HepG2 (cell line): ENCODE data around the gene NELFB. TPM values are rescaled to one million over a fixed set of nuclear protein-coding genes. Genes with fewer than 3 reads are reported as not detected.

Source experiments
- ATF6 ChIP-seq: sonication (generic); formaldehyde crosslinking; conservative IDR thresholded peaks from 2 replicates; pipeline ENCODE4 v1.4.0; 2020; ENCODE audit warnings: missing genetic modification reagents
- KLF13 ChIP-seq: sonication (generic); formaldehyde crosslinking; IDR thresholded peaks from 2 replicates; pipeline ENCODE4 v1.4.0; 2020; ENCODE audit warnings: mild to moderate bottlenecking, missing genetic modification reagents
- MBNL3 ChIP-seq: fragments of 250-450 bp; sonication (Bioruptor Pico); conservative IDR thresholded peaks from 2 replicates; pipeline ENCODE4 v1.8.0; 2022; ENCODE audit warnings: mild to moderate bottlenecking, inconsistent platforms
- MXI1 ChIP-seq: IDR thresholded peaks from 3 replicates; pipeline ENCODE4 v1.6.1; 2012; ENCODE audit warnings: low read depth, low read length, inconsistent platforms, borderline replicate concordance
- REPIN1 ChIP-seq: sonication (generic); formaldehyde crosslinking; IDR thresholded peaks from 2 replicates; pipeline ENCODE4 v1.8.0; 2022; ENCODE audit warnings: missing genetic modification reagents, low read depth, mild to moderate bottlenecking, borderline replicate concordance
- RORA ChIP-seq: sonication (generic); formaldehyde crosslinking; IDR thresholded peaks from 2 replicates; pipeline ENCODE4 v1.5.0; 2020; ENCODE audit warnings: mild to moderate bottlenecking, missing genetic modification reagents, moderate library complexity
- SATB2 ChIP-seq: sonication (generic); formaldehyde crosslinking; IDR thresholded peaks from 2 replicates; pipeline ENCODE4 v1.5.0; 2020; ENCODE audit warnings: missing genetic modification reagents
- SP2 ChIP-seq: sonication (generic); formaldehyde crosslinking; IDR thresholded peaks from 2 replicates; pipeline ENCODE4 v1.5.1; 2020; ENCODE audit warnings: mild to moderate bottlenecking, missing genetic modification reagents
- TBL1XR1 ChIP-seq: fragments of 150-350 bp; IDR thresholded peaks from 2 replicates; pipeline ENCODE4 v1.6.1; 2014; ENCODE audit warnings: borderline replicate concordance, low read length; ENCODE audit not compliant: partially characterized antibody
- ZBTB39 ChIP-seq: sonication (generic); formaldehyde crosslinking; IDR thresholded peaks from 2 replicates; pipeline ENCODE4 v1.5.0; 2020; ENCODE audit warnings: missing genetic modification reagents
- ZHX2 ChIP-seq, 2 experiments: sonication (generic) in 1 of 2; formaldehyde crosslinking in 1 of 2; IDR thresholded peaks; 2 replicates each; pipeline versions ENCODE4 v1.6.1 to v1.9.0; 2014 to 2022; ENCODE audit warnings: antibody characterized with exemption in 1 of 2, borderline replicate concordance in 1 of 2, inconsistent platforms in 1 of 2, low read depth in 1 of 2, missing genetic modification reagents in 1 of 2
- ZNF235 ChIP-seq: sonication (generic); formaldehyde crosslinking; IDR thresholded peaks from 2 replicates; pipeline ENCODE4 v1.8.1; 2023; ENCODE audit warnings: mild to moderate bottlenecking, missing genetic modification reagents, borderline replicate concordance
- ZSCAN5A ChIP-seq: sonication (generic); formaldehyde crosslinking; IDR thresholded peaks from 2 replicates; pipeline ENCODE4 v1.8.0; 2022; ENCODE audit warnings: mild to moderate bottlenecking, missing genetic modification reagents, borderline replicate concordance
- ZUFSP ChIP-seq: sonication (generic); formaldehyde crosslinking; IDR thresholded peaks from 2 replicates; pipeline ENCODE4 v1.9.0; 2021; ENCODE audit warnings: missing genetic modification reagents, mild to moderate bottlenecking, borderline replicate concordance
- polyA plus RNA-seq, 8 experiments: library from polyadenylated mRNA; depleted of rRNA in 3 of 8; stranded (reverse) in 7 of 8; unstranded in 1 of 8; fragments of >200 nt; fragmentation: Illumina TruSeq in 4 of 8; extraction: Trizol in 4 of 8; gene quantifications; 2 replicates each; pipeline versions ENCODE4 v1.2.1 to v1.2.3, GENCODE V29; 2011 to 2016; ENCODE audit warnings: low read depth in 4 of 8, missing spikeins in 1 of 8, mixed read lengths in 1 of 8; ENCODE audit not compliant: insufficient read depth in 1 of 8
- total RNA-seq, 5 experiments: library from RNA; depleted of rRNA; stranded (reverse); fragments of >200 nt; fragmentation: Illumina TruSeq; extraction: Trizol; gene quantifications; 2 replicates each; pipeline ENCODE4 v1.2.3, GENCODE V29; 2016; ENCODE audit warnings: low read depth in 1 of 5

NELFB gene
- total and polyA plus RNA-seq, 2 of the 13 experiments (the other 11 are each of a cell fraction or from before 2014, with no cell fraction given) = 26.5 to 45.8 TPM

GRCh38 chr9:137277329-137278041, 22.4 kb downstream of the NELFB start, which contains the start of gene TOR4A (continued):
- TF ChIP-seq ZBTB39 (CRISPR knock-in tag) = 0 out of 2 replicates have a peak, but pooled peaks have one; percentile 68
- no peak for TF ChIP-seq ZSCAN5A
- TF ChIP-seq TBL1XR1 = no peak
- 0 out of 2 replicates have a peak, but pooled peaks have one; percentile 34 for TF ChIP-seq KLF13 (CRISPR knock-in tag)
- no peak for TF ChIP-seq SP2 (CRISPR knock-in tag)
- no peak for TF ChIP-seq ZUFSP (CRISPR knock-in tag)
- no peak for TF ChIP-seq MBNL3 (CRISPR knock-in tag)
- no peak for TF ChIP-seq ATF6 (CRISPR knock-in tag)
- TF ChIP-seq ZHX2 (IDR thresholded peaks at IDR 0.05; ENCODE audit: low read depth) = 0 out of 2 replicates have a peak, but pooled peaks have one; percentile 24
- TF ChIP-seq ZHX2 (CRISPR knock-in tag; IDR thresholded peaks at IDR 0.05; ENCODE audit: borderline replicate concordance) = 0 out of 2 replicates have a peak, but pooled peaks have one; percentile 32
- no peak for TF ChIP-seq SATB2 (CRISPR knock-in tag)
- TF ChIP-seq REPIN1 (CRISPR knock-in tag) = no peak; the same call in 1 of the 2 replicates
- TF ChIP-seq MXI1 = peak; percentile 81; the same call in 2 of the 3 replicates
- no peak for TF ChIP-seq ZNF235 (CRISPR knock-in tag)
- no peak for TF ChIP-seq RORA (CRISPR knock-in tag)
